Ishikawa (cell line): Measurements from ENCODE around the gene ARL10.

Experiments
- CEBPB ChIP-seq: IDR thresholded peaks from 2 replicates; pipeline ENCODE4 v1.6.1; 2012
- CREB1 ChIP-seq: IDR thresholded peaks from 2 replicates; pipeline ENCODE4 v1.6.1; 2012; ENCODE audit warnings: low read depth
- EGR1 ChIP-seq: IDR thresholded peaks from 2 replicates; pipeline ENCODE4 v1.6.1; 2012
- EP300 ChIP-seq: IDR thresholded peaks from 2 replicates; pipeline ENCODE4 v1.6.1; 2012; ENCODE audit warnings: borderline replicate concordance
- FOXM1 ChIP-seq: IDR thresholded peaks from 2 replicates; pipeline ENCODE4 v1.6.1; 2012; ENCODE audit warnings: low read depth, borderline replicate concordance
- NFIC ChIP-seq: IDR thresholded peaks from 2 replicates; pipeline ENCODE4 v1.6.1; 2012
- RAD21 ChIP-seq: IDR thresholded peaks from 2 replicates; pipeline ENCODE4 v1.6.1; 2012; ENCODE audit warnings: low read depth
- REST ChIP-seq: IDR thresholded peaks from 2 replicates; pipeline ENCODE4 v1.6.1; 2012; ENCODE audit warnings: low read depth, mild to moderate bottlenecking
- TAF1 ChIP-seq: IDR thresholded peaks from 2 replicates; pipeline ENCODE4 v1.6.1; 2012; ENCODE audit warnings: low read depth, mild to moderate bottlenecking
- TCF12 ChIP-seq: IDR thresholded peaks from 2 replicates; pipeline ENCODE4 v1.6.1; 2012; ENCODE audit warnings: low read depth
- TEAD4 ChIP-seq: IDR thresholded peaks from 2 replicates; pipeline ENCODE4 v1.6.1; 2012
- YY1 ChIP-seq: IDR thresholded peaks from 2 replicates; pipeline ENCODE4 v1.6.1; 2012; ENCODE audit warnings: low read depth
- ZBTB7A ChIP-seq: IDR thresholded peaks from 2 replicates; pipeline ENCODE4 v1.6.1; 2012; ENCODE audit warnings: low read depth
- TF ChIP-seq, protein P1 (sequence below): IDR thresholded peaks from 2 replicates; pipeline ENCODE4 v1.6.1; 2012
- TF ChIP-seq, protein P2 (sequence below): IDR thresholded peaks from 2 replicates; pipeline ENCODE4 v1.6.1; 2012

Gene ARL10

DNA sequence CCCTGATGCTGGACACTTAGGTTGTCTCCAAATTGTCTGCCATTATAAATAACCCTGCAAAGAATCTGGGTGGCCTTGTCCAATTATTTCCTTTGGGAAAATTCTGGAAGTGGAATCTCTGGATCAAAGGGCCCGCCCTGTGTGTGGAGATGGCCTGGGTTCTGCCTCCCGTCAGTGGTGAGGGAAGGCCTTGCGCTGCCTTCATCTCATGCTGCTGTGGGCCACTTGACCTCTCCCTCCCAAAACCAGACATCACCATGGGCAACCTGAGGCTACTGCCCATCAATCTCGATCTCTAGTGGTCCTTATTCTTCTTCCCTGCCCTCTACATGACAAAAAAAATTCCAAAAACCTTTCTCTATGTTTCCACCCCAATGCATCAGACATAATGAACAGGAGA lies 44.5 kb downstream of the ARL10 start:
- TF ChIP-seq CREB1 (no peak), EP300 (no peak), FOXM1 (no peak), TEAD4 (no peak), CEBPB (no peak), EGR1 (no peak), TCF12 (no peak), REST (no peak), TAF1 (no peak), RAD21 (no peak), ZBTB7A (no peak), YY1 (no peak)
- TF ChIP-seq, protein P1, sequence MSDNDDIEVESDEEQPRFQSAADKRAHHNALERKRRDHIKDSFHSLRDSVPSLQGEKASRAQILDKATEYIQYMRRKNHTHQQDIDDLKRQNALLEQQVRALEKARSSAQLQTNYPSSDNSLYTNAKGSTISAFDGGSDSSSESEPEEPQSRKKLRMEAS, result no peak
- TF ChIP-seq, protein P2, sequence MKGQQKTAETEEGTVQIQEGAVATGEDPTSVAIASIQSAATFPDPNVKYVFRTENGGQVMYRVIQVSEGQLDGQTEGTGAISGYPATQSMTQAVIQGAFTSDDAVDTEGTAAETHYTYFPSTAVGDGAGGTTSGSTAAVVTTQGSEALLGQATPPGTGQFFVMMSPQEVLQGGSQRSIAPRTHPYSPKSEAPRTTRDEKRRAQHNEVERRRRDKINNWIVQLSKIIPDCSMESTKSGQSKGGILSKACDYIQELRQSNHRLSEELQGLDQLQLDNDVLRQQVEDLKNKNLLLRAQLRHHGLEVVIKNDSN, result no peak

DNA sequence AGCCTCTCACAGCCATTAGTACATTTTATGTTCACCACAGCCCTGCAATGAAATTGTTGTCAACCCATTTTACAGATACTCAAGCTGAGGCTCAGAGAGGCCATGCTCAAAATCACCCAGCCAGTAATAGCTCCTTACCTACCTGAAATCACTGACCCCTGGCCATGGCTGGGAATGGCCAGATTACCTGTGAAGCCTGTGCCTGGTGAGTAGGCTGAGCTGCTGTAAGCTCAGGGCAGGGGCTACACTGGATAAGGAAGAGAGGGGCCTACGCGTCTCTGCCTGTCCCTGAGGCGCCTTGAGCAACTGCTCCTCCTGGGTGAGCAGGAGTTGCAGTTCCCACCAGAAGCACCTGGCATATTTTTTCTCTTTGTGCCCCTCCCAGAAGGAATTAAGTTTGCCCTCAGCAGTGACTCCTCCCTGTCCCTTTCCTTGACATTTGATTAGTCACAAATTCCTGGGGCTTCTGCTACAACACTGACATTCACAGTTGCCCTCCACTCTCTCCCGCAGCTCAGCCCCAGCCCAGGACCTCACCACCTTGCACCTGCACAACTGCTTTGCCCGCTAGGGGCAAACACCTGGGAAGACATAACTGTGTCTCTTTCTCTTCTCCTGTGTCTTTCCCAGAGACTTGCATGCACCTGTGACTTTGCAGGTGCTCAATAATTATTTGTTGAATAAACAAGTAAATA lies 45.3 kb downstream of the ARL10 start:
- no peak for TF ChIP-seq TEAD4
- TF ChIP-seq EGR1, result no peak

DNA sequence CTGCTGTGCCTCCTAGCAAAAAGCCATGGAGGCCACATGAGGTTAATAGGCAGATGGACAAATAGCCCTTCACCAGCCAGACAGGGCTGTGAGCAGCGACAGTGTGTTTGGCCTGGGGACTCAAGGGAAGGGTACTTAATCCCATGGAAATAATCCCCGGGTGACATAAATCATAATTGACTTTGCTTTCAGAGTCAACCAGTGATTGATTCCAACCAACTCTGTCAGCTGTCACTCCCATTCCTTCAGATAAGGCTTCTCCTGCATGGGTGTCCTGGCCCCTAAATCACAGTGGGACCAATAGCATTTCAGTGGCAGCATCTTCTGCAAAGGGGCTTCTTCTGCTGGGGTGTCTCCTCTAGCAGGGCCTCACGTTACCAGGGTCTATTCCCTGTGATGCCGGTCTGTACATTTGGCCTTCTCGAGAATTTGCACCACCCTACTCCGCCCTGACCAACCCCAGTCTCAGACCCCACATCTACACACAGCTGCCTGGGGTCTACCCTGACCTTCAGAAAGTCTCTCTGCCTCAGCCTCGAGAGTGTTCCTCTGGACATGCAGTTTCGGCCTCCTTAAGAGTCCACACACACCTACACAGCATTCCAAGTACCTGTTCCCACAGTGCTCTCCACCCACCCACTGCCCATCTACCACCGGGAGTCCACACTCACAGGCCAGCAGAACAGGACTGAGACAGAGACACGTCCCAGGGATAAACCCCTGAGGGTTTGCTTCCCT lies 47.4 kb downstream of the ARL10 start:
- no peak for TF ChIP-seq YY1
- no peak for TF ChIP-seq REST

DNA sequence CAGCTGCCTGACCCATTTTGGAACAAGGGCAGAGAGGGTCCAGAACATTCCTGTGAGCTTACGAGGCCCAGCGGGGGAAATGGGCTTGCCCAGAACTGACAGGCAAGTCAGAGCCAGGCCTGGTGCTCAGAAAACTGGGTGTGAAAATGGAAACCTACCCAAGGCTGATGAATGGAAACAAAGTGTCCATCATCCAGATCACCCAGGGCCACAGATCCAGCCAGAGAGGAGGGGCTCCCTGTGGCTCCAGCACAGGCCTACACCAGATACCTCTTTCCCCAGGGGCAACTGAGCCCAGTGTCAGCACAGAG lies 47.9 kb downstream of the ARL10 start:
- TF ChIP-seq, protein P1, result no peak
- TF ChIP-seq TAF1 (no peak), REST (no peak), EP300 (no peak), YY1 (no peak), NFIC (no peak), RAD21 (no peak), TEAD4 (no peak), ZBTB7A (no peak), CREB1 (no peak), CEBPB (no peak), EGR1 (no peak), FOXM1 (no peak), TCF12 (no peak)
- TF ChIP-seq, protein P2, result no peak

DNA sequence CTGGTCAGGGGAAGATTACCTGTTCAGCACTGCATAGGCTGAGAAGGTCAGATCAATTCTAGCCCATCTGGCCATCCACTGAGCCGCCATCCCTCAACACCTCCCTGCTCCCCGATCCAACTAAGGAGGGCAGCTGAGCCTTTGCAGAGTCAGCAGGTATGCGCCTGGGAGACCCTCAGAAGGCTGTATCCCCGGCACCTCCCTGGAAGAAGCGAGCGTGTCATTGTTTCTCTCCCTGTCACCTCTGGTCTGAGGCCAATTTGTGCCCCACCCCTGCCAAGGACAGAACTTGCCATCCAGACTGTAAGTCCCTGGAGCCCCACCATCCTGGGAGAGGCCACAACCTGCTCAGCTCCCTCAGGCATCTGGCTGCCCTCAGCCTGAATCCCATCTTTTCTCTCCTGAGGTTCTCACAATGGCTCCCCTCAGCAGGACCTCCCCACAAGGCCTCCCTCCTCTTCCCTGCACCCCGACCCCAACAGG lies 48.5 kb downstream of the ARL10 start:
- TF ChIP-seq CREB1, result no peak
- no peak for TF ChIP-seq RAD21
- no peak for TF ChIP-seq FOXM1
- no peak for TF ChIP-seq EP300
- TF ChIP-seq TEAD4, result no peak
- TF ChIP-seq CEBPB, result no peak
- TF ChIP-seq NFIC, result no peak
- TF ChIP-seq, protein P1, result no peak
- TF ChIP-seq EGR1, result no peak
- TF ChIP-seq, protein P2, result no peak
- no peak for TF ChIP-seq YY1
- TF ChIP-seq REST, result no peak
- no peak for TF ChIP-seq ZBTB7A
- TF ChIP-seq TCF12, result no peak
- no peak for TF ChIP-seq TAF1
